ENCODE results near the gene SMAD4. TPM values are rescaled to one million over a fixed set of nuclear protein-coding genes. Genes with fewer than 3 reads are reported as not detected.

The SMAD4 gene
- total and polyA plus RNA-seq, 2 donors (not counting 3 experiments of a cell fraction or from before 2014, with no cell fraction given), result 63.5 to 82.8 TPM

DNA sequence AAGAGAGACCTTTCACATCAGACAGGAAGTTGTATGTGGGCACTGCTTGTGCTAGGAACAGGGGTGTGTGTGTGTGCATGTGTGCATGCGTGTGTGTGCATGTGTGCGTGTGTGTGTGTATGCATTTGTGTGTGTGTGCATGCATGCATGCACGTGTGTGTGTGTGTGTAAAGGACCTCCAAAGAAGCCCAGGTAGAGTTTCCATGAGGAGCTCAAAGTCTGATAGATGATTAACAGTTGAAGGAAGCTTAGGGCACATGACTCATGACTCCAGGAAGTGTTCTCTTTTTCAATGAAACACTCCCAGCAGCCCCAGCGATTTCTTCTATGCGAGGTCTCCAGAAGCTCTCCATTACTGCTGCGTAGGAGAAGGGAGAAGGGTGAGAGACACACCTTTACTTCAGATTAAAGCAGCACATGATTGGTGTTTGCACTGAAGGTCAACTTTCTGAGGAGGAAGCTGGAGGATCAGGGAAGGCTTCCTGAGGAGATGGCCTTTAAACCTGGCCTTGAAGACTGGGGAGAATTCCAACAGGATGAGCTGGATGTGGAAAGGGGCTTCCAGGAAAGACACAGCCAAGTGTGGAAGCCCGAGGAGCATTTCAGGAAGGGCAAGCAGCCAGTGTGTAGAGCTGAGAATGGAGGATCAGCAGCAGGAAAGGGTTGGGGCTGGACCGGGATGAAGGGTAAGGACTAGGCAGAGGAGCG, 77.7 kb downstream of the SMAD4 start:
- CTCF ChIA-PET, result interaction anchor here (1.0 to 1.7 kb wide), 4 partner anchors 10 to 289 kb away, joined by 3 to 6 read pairs (median 4); no protein-coding TSS in a partner anchor

More for the DNA sequence above, 77.7 kb downstream of the SMAD4 start:
- POLR2A ChIA-PET, result no interaction called here
- dilution Hi-C loops (cut with MboI; ENCODE audit: extremely low pct_ligation_motif_present, low sequenced_read_pairs) (no loop called here), intact Hi-C loops (cut with micrococcal nuclease) (no loop called here)
- Histone ChIP-seq H3K9me1 (replicated peaks; ENCODE audit: control insufficient read depth, extremely low read depth, insufficient read depth, low read length) (no peaks in the 10 kb centered on the region), H3K36me3 (ENCODE audit: control insufficient read depth in 2 of 2, extremely low read depth in 1 of 2, insufficient read depth in 2 of 2, low read length in 2 of 2) (no peaks in the 10 kb centered on the region), H2AFZ (ENCODE audit: low read depth, low read length) (peak overlapping the region; percentile 79), H3K27me3 (ENCODE audit: control insufficient read depth in 2 of 2, insufficient read depth in 2 of 2, low read length in 2 of 2) (no peaks in the 10 kb centered on the region), H3K9ac (replicated peaks; ENCODE audit: extremely low read depth, insufficient read depth, low read length) (no peak overlapping the region), H3K27ac (ENCODE audit: insufficient read depth, low read depth, low read length) (no peak overlapping the region), H3K79me2 (ENCODE audit: control insufficient read depth, insufficient read depth, low read length) (no peaks in the 10 kb centered on the region), H4K20me1 (replicated peaks; ENCODE audit: control insufficient read depth, extremely low read depth, insufficient read depth, low read length) (no peaks in the 10 kb centered on the region), H3K4me1 (ENCODE audit: control insufficient read depth, extremely low read depth, insufficient read depth, low read length) (peaks cover 9% of the 10 kb centered on the region), H3K9me3 (replicated peaks; ENCODE audit: control insufficient read depth, insufficient read depth, low read length) (no peaks in the 10 kb centered on the region), H3K4me3 (replicated peaks in 1 of 3; ENCODE audit: insufficient read depth in 1 of 3, low read depth in 1 of 3, low read length in 3 of 3) (no peak overlapping the region), H3K4me2 (ENCODE audit: insufficient read depth, low read length) (peak overlapping the region; percentile 23)
- DNase-seq (ENCODE audit: low read depth, low spot score), result peak; percentile 21
- TF ChIP-seq MYC (IDR thresholded peaks at IDR 0.05; ENCODE audit: low read depth, low read length) (no peak), POLR2AphosphoS5 (IDR thresholded peaks at IDR 0.05; ENCODE audit: insufficient read depth, low read depth, low read length) (no peak), FOS (IDR thresholded peaks at IDR 0.05; ENCODE audit: borderline replicate concordance, insufficient read depth, low read length) (peak; percentile 77), EZH2 (IDR thresholded peaks at IDR 0.05; ENCODE audit: borderline replicate concordance, low read depth, low read length, severe bottlenecking) (no peak), CTCF (IDR thresholded peaks at IDR 0.05; ENCODE audit: extremely low read depth in 1 of 2, insufficient read depth in 1 of 2, low read depth in 1 of 2, low read length in 2 of 2) (no peak), POLR2A (IDR thresholded peaks at IDR 0.05; ENCODE audit: low read depth, low read length) (no peak), MAX (IDR thresholded peaks at IDR 0.05; ENCODE audit: insufficient read depth, insufficient read length) (no peak), JUN (IDR thresholded peaks at IDR 0.05; ENCODE audit: borderline replicate concordance, insufficient read depth, insufficient read length, low read depth) (no peak), GATA2 (IDR thresholded peaks at IDR 0.05; ENCODE audit: insufficient read depth, insufficient read length, low read depth, low read length) (peak; percentile 37)
- BruUV-seq (replicated peaks), result no TSS peak
- peak; percentile 42 for FAIRE-seq
